Immature natural killer cell (primary cell): ENCODE data around the gene SLC25A13. TPM values are rescaled to one million over a fixed set of nuclear protein-coding genes. Genes with fewer than 3 reads are reported as not detected.

Source experiments
- DNase-seq, 3 donors: peaks; one replicate each; pipeline ENCODE4 v3.0.0; 2022; ENCODE audit warnings: mixed read lengths in 1 of 3
- H3K27ac Mint-ChIP-seq, 6 donors: one replicate each; pipeline ENCODE4 v1.8.0; 2020; ENCODE audit warnings: mixed read lengths in 6 of 6, mild to moderate bottlenecking in 5 of 6, inconsistent platforms in 4 of 6, moderate library complexity in 3 of 6
- H3K27me3 Mint-ChIP-seq, 3 donors: one replicate each; pipeline ENCODE4 v1.8.0; 2020 to 2021; ENCODE audit warnings: low read depth in 3 of 3, mild to moderate bottlenecking in 3 of 3, mixed read lengths in 3 of 3, moderate library complexity in 3 of 3, inconsistent platforms in 1 of 3
- H3K36me3 Mint-ChIP-seq, 3 donors: one replicate each; pipeline ENCODE4 v1.8.0; 2020; ENCODE audit warnings: mixed read lengths in 3 of 3, inconsistent platforms in 2 of 3, mild to moderate bottlenecking in 2 of 3
- H3K4me1 Mint-ChIP-seq, 2 donors: one replicate each; pipeline ENCODE4 v1.8.0; 2020; ENCODE audit warnings: inconsistent platforms in 2 of 2, mild to moderate bottlenecking in 2 of 2, mixed read lengths in 2 of 2, moderate library complexity in 1 of 2
- H3K4me3 Mint-ChIP-seq, 5 donors: one replicate each; pipeline ENCODE4 v1.8.0; 2020; ENCODE audit warnings: mild to moderate bottlenecking in 5 of 5, mixed read lengths in 5 of 5, inconsistent platforms in 3 of 5, moderate library complexity in 3 of 5
- H3K9me3 Mint-ChIP-seq, 6 donors: one replicate each; pipeline ENCODE4 v1.8.0; 2020; ENCODE audit warnings: mild to moderate bottlenecking in 6 of 6, mixed read lengths in 6 of 6, inconsistent platforms in 4 of 6, moderate library complexity in 3 of 6
- polyA plus RNA-seq, 3 donors: library from polyadenylated mRNA; unstranded; fragments of 300-500 nt; fragmentation: Illumina TruSeq; gene quantifications; one replicate each; pipeline ENCODE4 v1.2.3, GENCODE V29; 2021

Gene SLC25A13
- polyA plus RNA-seq, 3 donors from 2014 or later, result 4.2 to 9.3 (median 5.3) TPM

DNA sequence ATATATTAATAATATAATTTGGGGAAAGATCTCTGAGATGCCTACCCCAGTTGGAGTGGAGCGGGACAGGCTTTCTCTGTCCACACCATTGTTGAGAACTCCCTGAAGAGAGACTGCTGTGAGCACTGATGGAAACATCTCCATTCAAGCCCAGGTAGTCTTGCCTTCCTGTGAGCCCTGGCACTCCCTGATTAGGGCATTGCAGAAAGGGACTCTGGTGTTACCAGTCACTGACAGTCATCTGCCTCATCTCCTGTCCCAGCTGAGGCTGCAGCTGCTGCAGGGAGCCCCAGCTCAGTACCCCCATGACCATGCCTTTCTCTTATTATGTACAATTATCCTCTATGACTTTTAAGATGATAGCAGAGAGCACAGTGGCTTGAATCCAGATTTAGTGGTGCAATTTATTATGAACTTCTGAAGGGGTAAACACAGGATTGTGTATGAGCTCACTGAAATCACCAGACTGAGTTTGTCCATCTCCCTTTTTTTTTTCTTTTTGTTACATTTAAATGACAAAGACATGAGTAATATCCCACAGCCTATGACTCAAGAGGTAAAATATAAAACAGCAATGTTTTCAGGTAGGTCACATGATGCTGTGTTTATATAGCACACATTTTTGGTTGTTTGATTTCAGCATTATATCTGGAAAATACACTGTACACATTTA is 236.9 kb downstream of the SLC25A13 start:
- no peak overlapping the region for H3K27ac Mint-ChIP-seq

DNA sequence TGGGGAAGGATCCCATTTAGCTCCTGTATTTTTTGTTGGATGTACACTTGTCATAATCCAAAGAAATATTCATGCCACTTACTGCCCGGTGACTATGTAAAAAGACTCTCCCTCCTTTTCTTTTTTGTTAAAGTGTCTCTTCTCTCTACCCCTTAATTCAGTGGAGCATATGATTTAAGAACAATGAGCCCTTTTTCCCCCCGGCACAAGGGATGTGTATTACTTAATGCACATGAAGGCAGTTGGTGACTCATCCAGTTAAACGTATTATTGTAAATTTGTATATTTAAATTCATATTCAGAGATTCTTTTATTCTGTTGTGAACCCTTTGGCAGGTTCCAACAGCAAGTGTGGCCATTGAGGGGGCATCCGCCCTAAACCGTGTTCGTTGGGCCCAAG is 241.9 kb downstream of the SLC25A13 start:
- Mint-ChIP-seq H3K27me3 (peaks cover 4 to 32% (median 13%) of the 10 kb centered on the region in 3 donors), H3K27ac (no peak overlapping the region), H3K9me3 (no peaks in the 10 kb centered on the region), H3K4me3 (no peak overlapping the region), H3K36me3 (no peaks in the 10 kb centered on the region), H3K4me1 (peaks cover 9 to 12% of the 10 kb centered on the region in 2 donors)
- DNase-seq, result no peak

More for the DNA sequence above, 236.9 kb downstream of the SLC25A13 start:
- H3K4me3 Mint-ChIP-seq, result no peak overlapping the region
- no peaks in the 10 kb centered on the region for H3K4me1 Mint-ChIP-seq
- no peaks in the 10 kb centered on the region for H3K9me3 Mint-ChIP-seq
- DNase-seq, result no peak
- peaks cover 2 to 9% (median 6%) of the 10 kb centered on the region in 3 donors for H3K27me3 Mint-ChIP-seq
- no peaks in the 10 kb centered on the region for H3K36me3 Mint-ChIP-seq

DNA sequence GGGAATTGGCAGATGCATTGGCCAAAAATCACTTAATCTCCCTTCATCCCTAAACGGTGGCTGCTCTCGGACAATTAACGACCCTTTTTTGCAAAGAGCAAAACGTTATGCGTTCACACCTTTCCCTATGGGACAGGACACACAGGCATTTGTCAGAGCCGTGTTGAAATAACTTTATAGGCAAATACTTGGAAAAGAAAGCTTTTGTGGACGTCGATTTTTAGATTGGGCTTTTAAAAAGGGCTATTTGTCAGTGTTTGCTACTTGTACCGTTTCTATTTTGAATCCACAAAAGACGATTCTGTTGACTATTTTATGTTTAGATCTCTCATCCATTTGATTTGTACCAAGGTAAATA is 245.6 kb downstream of the SLC25A13 start:
- no peak for DNase-seq
- Mint-ChIP-seq H3K4me3 (peak overlapping the region; percentile 74 to 89 (median 88)), H3K36me3 (no peaks in the 10 kb centered on the region), H3K27ac (no peak overlapping the region), H3K27me3 (peaks cover 4 to 33% (median 10%) of the 10 kb centered on the region in 3 donors), H3K9me3 (no peaks in the 10 kb centered on the region), H3K4me1 (peaks cover 9 to 12% of the 10 kb centered on the region in 2 donors)

DNA sequence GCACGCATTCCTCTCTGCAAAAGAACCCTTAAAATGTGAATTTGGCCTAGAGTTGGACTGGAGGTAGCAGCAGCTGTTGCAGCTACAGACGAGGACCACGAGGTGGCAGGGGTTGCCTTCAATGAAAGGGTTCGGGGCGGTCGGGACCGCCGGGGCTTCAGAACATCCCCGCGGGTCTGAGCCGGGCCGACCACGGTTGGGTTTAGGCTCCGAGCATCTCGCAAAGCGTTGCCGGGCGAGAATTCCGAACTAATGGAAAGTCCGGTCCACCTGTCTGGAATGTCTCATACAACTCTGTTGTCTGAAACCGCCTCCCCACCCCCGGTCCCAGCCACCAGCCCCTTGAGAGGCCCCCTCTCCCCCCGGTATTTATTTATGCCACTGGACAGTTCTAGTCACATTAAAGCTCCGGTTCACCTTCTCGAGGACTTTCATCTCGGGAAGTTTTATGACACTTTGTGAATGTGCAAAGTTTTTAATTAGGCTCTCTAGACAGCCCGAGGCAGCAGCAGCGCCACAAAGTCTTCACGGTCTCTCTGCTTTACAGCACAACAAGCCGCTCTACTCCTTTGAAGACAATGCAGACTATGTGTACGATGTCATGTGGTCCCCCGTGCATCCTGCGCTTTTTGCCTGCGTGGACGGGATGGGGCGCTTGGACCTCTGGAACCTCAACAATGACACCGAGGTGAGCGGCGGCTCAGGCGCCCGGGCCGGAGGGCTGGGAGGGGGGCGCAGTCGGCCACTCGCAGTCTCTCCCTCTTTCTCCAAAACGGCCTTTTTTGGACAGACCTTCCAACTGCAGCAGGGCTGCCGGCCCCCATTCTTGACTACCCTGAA is 246.2 kb downstream of the SLC25A13 start:
- H3K36me3 Mint-ChIP-seq, result no peaks in the 10 kb centered on the region
- no peak overlapping the region for H3K27ac Mint-ChIP-seq
- no peaks in the 10 kb centered on the region for H3K9me3 Mint-ChIP-seq
- DNase-seq, result peak; percentile 22 to 30 (median 24)
- H3K27me3 Mint-ChIP-seq, result peaks cover 4 to 31% (median 10%) of the 10 kb centered on the region in 3 donors
- peak overlapping the region; percentile 74 to 89 (median 88) for H3K4me3 Mint-ChIP-seq
- H3K4me1 Mint-ChIP-seq, result peaks cover 9 to 12% of the 10 kb centered on the region in 2 donors

DNA sequence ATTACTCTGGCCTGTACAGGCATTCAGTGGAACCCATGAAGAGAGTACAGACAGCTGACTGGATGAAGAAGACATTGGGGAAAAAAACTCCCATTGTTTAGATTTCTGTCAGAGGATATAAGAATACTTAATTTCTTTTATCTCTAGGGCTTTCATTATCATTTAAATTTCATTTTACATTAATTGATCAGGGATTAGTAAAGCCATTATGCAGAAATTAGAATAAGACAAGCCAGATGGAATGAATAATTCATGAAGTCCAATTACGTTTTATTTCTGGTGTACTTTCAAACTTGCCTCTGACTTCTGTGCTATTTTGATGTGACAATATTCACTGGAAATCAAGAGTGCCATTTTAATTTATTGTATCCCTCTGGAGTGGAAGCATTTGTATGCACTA is 247.0 kb downstream of the SLC25A13 start:
- H3K27ac Mint-ChIP-seq, result no peak overlapping the region
- DNase-seq, result no peak
- H3K36me3 Mint-ChIP-seq, result no peaks in the 10 kb centered on the region
- no peaks in the 10 kb centered on the region for H3K9me3 Mint-ChIP-seq
- H3K4me1 Mint-ChIP-seq, result peaks cover 9 to 12% of the 10 kb centered on the region in 2 donors
- peaks cover 3 to 29% (median 10%) of the 10 kb centered on the region in 3 donors for H3K27me3 Mint-ChIP-seq
- H3K4me3 Mint-ChIP-seq, result peak overlapping the region in 2 of 5 donors; percentile 74 to 88
